GM21528 (cell line): Measurements from ENCODE around the gene CXCL8.
"Not testable (repeated sequence)": the region's sequence is repeated elsewhere in the genome, so short reads cannot be mapped to it uniquely, and the experiment has no call there.

Experiments
- ATAC-seq: cut with Tn5 transposase; IDR thresholded peaks from one replicate; pipeline ENCODE4 v1.9.1; 2021; ENCODE audit warnings: mild to moderate bottlenecking, moderate library complexity; ENCODE audit not compliant: unreplicated experiment, low FRiP score

CXCL8 gene

GRCh38 chr4:73740353-73740778 lies at the start of gene CXCL8:
Gene CXCL8 (plus strand): TSS chr4:73740569. CDS start chr4:73740659, 90 bp downstream.
- ATAC-seq = no peak

GRCh38 chr4:73691201-73691600 lies 49.2 kb upstream of the CXCL8 start:
- not testable (repeated sequence) for ATAC-seq

GRCh38 chr4:73691759-73692158 lies 48.6 kb upstream of the CXCL8 start:
- no peak for ATAC-seq

- ATAC-seq = no peak
These were observed 48.1 kb upstream of the CXCL8 start for GRCh38 chr4:73692254-73692653.

- no peak for ATAC-seq
These were observed 47.7 kb upstream of the CXCL8 start for GRCh38 chr4:73692701-73693100.

GRCh38 chr4:73693811-73694210 lies 46.6 kb upstream of the CXCL8 start:
- ATAC-seq = no peak

- no peak for ATAC-seq
These were observed 42.2 kb upstream of the CXCL8 start for GRCh38 chr4:73698217-73698616.

- no peak for ATAC-seq
These were observed 39.3 kb upstream of the CXCL8 start for GRCh38 chr4:73701116-73701515.

GRCh38 chr4:73702796-73703287 lies 37.5 kb upstream of the CXCL8 start:
- no peak for ATAC-seq

- no peak for ATAC-seq
These were observed 37.0 kb upstream of the CXCL8 start for GRCh38 chr4:73703320-73703719.

- no peak for ATAC-seq
These were observed 35.9 kb upstream of the CXCL8 start for GRCh38 chr4:73704314-73705055.

GRCh38 chr4:73705056-73705432 lies 35.3 kb upstream of the CXCL8 start:
- no peak for ATAC-seq

GRCh38 chr4:73705721-73706120 lies 34.6 kb upstream of the CXCL8 start:
- ATAC-seq = no peak

- no peak for ATAC-seq
These were observed 33.6 kb upstream of the CXCL8 start for GRCh38 chr4:73706811-73707210.

- no peak for ATAC-seq
These were observed 33.0 kb upstream of the CXCL8 start for GRCh38 chr4:73707269-73707875.

GRCh38 chr4:73707918-73708577 lies 32.3 kb upstream of the CXCL8 start:
- ATAC-seq = no peak

GRCh38 chr4:73709451-73710033 lies 30.8 kb upstream of the CXCL8 start:
- ATAC-seq = no peak

- ATAC-seq = no peak
These were observed 30.3 kb upstream of the CXCL8 start for GRCh38 chr4:73710094-73710493.

- ATAC-seq = no peak
These were observed 28.4 kb upstream of the CXCL8 start for GRCh38 chr4:73711989-73712388.

- no peak for ATAC-seq
These were observed 26.7 kb upstream of the CXCL8 start for GRCh38 chr4:73713650-73714049.

GRCh38 chr4:73714647-73715046 lies 25.7 kb upstream of the CXCL8 start:
- ATAC-seq = no peak
